Effector CD8-positive, alpha-beta T cell (primary cell): ENCODE results near the gene DENND6B.
"Not testable (repeated sequence)": the region's sequence is repeated elsewhere in the genome, so short reads cannot be mapped to it uniquely, and the experiment has no call there.

Experiments
- DNase-seq: peaks from one replicate; lab custom pipeline; 2025; lab: John Stamatoyannopoulos, UW

The DENND6B gene

DNA sequence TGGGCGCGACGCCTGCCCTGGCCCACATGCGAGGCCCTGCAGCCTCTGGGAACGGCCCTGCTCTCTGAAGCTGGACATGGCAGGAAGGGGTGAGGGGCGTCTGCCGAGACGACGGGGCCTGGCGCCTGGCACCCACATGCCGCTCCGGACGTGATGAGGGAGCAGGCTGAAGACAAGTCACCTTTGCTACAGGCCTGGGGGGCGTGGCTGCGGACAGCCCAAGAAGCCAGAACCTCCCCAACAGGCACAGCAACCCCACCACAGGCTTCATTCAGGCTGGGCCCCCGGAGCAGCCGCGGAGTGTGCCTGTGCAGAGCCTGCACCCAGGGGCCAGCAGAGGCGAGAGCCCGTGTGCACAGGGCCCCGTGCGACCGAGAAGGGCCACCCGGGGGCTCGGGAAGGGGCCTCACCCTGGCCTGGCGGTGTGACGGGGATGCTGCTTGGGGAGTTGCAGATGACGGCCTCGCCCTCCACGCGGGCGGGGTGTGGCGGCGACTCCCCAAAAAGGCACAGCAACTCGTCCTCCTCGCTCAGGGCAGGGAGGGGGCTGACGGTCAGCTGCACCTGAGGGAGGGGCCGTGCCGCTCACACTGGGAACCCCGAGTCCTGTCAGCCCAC is 40.0 kb downstream of the DENND6B start:
- no peak for DNase-seq

DNA sequence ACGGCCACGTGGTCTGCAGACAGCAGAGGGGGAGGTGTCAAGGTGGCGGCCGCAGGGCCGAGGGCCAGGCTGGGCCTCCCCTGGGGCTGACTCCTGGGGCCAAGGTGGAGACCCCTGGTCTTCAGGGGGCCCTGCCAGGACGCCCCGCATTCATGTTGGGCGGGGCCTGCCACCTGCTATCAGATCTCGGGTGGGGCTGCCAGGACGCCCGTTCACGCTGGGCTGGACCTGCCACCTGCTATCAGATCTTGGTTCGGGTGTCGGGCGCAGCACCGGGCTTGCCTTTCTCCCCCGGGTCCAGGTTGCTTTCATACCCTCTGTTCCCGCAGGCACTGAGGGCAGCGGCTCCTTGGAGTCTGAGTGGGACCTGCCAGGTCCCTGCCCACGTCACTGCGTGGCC is 40.5 kb downstream of the DENND6B start:
- DNase-seq, result no peak

DNA sequence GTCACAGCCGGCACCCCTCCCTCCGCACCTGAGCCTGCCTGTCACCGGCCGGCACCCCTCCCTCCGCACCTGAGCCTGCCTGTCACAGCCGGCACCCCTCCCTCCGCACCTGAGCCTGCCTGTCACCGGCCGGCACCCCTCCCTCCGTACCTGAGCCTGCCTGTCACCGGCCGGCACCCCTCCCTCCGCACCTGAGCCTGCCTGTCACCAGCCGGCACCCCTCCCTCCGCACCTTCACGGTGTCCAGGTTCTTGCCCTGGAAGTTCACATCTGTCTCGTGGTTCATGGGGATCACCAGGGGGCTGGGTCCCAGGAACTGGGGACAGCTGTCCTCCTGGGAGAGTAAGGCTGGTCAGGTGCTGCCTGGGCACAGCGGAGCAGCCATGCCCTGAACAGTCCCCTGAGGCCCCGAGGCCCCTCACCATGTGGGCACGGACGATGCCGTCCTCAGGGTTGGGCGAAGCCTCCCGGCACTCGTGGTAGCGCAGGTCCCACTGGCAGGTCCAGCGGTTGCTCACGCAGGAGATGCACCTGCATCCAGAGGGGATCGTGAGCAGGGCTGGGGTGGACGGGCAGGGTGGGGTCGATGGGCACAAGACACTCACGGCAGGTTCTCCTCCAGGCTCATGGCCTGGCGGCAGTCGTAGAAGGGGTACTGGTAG is 41.1 kb downstream of the DENND6B start:
- no peak for DNase-seq

DNA sequence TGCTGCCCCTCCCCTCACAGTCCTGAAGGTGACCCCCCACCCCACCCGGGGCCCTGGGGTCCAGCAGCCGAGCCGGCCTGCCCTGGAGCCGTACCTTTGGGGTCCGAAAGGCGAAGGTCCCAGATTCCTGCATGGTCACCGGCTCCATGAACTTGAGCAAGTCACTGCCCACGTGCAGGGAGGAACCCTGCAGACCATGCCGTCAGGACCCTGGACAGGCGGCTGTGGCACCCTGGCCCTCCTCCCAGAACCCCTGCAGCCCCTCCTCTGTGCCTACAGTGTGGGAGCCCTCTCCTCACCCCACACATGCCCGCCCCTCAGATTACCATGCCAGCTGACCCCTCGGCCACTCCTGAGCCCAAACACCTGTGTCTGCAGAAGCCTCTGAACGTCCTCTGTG is 42.3 kb downstream of the DENND6B start:
- no peak for DNase-seq

DNA sequence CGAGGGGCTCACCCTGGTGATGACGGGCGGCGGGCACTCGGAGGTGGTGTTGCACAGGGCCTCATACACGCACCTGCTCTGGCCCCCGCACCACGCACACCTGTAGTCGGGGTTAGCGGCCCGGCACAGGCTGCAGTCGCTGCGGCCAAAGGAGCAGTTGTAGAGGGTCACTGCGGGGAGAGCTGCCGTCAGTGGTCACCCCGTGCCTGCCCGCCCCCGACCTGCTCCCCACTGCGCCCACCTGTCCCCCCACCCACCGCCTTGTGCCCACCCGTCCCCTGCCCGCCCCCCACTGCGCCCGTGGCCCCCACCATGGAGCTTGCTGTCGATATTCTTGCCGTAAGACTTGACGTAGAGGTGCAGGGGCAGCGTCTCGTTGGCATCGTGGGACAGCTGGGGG is 43.0 kb downstream of the DENND6B start:
- no peak for DNase-seq

DNA sequence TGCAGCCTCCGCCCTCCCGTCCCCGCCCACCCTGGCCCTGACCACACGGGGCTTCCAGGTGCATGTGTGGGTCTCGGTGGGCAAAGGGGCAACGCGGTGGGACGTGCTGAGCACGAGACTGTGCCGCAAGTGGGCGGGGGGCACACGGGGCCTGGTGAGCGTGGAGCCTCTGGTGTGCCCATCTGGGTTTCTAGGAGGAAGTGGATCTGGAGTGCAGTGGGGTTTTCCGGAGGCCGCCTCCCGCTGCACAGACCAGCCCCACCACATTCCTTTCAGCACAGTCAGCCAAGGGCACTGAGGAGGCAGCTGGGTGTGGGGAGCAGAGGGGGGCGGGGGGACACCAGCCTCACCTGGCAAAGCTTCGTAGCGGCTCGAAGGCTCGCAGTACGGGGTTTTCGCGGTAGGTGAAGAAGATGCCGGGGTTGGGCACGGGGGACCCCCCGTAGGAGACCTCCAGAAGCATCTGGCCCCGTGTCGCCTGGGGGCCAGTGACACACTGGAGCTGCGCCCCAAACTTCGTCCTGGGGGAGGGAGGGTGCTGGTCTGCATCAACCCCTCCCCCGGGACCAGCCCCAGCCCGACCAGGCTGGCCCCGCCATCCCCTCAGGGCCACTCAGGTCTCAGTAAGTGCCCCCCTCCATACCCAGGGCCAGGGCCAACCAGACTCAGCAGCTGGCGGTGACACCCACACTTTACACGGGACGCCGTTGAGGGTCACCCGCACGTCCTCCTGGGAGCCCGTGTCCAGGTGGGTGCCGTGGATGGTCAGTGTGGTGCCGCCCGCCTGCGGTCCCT is 44.3 kb downstream of the DENND6B start:
- DNase-seq, result no peak

DNA sequence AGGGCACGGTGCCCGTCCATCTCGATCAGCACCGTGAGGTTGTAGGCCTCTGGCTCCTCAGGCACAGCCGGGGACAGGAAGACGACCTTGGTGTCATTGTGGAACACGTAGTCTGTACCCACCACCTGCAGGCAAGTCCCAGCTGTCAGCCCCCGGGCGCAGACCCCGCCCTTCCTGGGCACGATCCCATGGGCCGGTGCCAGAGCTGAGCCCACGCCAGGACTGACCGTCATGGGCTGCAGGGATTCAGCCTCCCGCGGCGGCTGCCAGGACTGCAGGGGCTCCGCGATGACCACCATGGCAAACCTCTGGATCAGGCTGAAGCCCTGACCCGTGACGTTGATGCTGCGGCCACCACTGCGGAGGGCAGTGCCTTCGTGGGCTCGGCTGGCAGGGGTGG is 44.9 kb downstream of the DENND6B start:
- DNase-seq, result no peak

DNA sequence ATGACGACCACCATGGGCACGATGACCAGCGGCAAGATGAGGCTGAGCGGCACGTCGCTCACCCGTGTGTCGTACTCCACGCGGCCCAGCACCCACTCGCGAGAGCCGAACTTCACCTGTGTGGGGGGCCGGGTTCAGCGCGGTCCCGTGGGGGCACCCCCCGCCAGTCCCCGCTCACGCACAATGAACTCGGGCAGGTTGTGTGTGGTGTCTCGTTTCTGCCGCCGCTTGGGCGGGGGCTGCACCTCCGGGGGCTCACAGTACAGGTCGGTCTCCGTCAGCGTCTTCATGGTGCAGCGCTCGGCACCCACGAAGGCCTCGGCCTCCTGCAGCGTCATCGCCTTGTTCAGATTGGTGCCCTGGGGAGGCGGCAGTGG is 45.4 kb downstream of the DENND6B start:
- no peak for DNase-seq

DNA sequence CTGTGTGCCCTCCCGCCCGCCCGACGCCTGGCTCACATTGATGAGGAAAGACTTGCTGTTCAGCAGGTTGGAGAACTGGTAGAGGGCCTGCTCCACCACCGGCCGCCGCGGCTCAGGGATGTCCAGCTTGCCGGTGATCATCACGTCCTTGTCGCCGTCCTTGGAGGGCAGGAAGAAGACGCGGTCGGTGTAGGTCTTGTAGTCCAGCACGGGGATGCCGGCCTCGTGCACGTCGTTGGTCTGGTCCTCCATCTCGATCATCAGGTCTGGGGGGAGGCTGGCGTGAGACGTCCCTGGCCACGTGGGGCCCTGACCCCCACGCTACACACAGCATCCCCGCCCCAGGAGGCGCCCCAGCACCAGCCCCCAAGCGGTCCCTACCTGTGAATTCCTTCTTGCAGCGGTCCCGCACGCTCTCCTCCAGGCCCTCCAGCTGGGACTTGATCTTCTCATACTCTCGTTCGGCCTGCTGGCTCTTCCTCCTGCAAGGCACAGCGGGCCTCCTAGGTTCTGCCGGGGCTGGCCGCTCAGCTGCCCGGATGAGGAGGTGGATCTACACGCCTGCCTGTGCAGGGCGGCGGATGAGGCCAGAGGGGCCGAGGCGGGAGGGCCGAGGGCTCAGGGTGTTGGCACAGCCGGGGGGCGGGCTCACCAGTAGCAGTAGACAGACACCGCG is 46.0 kb downstream of the DENND6B start:
- no peak for DNase-seq

DNA sequence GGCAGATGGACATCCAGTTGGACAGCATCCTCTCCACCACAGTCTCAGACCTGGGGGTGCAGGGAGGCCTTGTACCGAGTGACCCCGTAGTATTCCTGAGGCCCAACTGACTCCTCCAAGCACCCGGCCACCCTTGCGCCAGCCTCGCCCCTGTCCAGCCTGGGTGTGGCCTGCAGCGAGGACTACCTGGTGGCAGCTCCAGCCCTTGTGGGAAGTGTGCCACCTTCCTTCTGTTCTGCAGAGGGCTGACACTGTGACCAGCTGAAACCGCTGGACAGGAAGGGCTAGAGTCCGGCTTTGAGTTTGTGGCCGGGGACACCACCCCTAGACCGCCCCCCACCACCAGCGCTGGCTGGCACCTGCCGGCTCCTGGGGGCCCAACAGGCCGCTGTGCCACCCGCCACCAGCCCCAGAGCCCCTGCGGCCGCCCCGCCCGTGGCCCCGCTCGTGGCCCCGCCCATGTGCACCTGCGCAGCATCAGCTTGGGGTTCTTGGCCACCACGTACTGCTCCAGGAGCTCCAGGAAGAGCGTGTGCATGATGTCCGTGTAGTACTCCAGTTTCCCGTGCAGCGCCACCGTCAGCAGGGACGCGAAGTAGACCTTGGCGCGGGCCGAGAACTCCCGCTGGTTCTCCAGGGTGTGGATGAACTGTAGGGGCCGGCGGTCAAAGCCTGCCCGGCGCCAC is 46.6 kb downstream of the DENND6B start:
- DNase-seq, result no peak

DNA sequence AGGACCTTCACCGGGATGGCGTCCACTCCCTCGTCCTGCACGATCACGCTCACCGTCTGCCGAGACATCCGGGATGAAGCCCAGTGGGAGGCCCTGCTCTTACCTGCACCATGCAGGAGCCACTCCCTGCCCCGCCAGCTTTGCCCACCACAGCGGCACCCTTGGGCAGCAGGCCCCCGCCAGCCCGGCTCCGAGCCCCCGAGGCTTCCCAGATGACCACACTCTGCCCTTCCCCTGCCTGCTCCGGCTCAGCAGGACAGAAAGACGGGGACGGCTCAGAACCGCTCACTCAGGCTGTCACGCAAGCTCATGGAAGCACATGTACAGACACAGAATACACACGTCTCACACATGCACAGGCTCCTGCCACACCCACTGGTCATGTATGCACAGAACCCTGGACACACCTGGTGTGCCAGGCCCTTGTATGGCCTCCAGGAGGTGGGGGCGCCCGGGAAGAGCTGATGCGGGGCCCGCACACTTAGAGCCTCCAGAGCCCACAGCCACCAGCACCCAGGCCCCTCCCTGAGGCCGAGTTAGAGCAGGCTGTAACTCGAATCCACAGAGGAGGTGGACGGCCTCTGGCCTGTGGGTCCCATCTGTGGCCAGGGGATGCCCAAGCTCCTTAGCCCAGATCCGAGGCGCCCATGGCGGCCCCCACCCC is 47.7 kb downstream of the DENND6B start:
- no peak for DNase-seq

DNA sequence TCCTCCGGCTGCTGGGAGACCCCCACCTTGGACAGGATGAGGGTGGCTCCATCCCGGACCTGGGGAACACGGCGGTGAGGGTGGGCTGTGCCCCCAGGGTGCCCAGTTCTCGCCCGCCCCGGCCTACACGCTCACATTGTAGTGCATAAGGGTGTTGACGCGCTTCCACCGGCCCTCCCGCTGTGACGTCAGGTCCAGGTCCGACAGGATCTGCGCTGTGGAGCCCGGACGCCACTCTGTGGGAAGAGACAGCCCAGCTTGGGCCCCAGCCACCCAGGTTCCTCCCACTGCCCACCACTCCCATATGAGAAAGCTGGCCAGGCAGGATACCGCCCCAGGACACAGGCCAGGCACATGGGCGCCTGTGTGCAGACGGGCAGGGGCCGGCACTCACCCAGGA is 48.4 kb downstream of the DENND6B start:
- DNase-seq, result no peak

DNA sequence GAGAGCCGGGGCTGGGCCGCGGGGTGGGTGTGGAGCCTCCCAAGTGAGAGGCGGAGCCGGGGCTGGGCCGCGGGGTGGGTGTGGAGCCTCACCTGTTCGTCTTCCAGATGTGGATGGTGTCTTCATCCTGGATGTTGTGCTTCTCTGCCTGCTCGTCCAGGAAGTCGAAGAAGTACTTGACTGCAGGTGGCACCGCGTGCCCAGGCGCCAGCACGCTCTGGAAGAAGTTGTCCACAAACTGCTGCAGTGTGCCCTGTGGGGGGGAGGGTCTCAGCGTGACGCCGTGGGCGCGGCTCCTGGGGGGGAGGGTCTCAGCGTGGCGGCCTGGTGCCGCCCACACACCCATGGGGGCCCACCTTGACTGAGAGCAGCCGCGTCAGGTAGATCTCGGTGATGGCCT is 49.1 kb downstream of the DENND6B start:
- DNase-seq, result no peak

DNA sequence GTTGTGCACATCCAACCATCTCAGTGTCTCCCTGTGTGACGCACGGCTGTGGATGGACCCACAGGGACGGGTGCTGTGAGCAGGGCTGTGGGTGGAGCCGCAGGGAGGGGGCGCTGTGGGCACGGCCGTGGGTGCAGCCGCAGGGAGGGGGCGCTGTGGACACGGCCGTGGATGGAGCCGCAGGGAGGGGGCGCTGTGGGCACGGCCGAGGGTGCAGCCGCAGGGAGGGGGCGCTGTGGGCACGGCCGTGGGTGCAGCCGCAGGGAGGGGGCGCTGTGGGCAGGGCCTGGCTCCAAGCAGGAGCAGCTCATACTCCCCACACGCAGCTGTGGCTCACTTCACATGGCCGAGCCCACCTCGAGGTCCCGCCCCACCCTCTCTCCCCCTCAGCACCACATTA is 50.7 kb downstream of the DENND6B start:
- peak; percentile 39 for DNase-seq

DNA sequence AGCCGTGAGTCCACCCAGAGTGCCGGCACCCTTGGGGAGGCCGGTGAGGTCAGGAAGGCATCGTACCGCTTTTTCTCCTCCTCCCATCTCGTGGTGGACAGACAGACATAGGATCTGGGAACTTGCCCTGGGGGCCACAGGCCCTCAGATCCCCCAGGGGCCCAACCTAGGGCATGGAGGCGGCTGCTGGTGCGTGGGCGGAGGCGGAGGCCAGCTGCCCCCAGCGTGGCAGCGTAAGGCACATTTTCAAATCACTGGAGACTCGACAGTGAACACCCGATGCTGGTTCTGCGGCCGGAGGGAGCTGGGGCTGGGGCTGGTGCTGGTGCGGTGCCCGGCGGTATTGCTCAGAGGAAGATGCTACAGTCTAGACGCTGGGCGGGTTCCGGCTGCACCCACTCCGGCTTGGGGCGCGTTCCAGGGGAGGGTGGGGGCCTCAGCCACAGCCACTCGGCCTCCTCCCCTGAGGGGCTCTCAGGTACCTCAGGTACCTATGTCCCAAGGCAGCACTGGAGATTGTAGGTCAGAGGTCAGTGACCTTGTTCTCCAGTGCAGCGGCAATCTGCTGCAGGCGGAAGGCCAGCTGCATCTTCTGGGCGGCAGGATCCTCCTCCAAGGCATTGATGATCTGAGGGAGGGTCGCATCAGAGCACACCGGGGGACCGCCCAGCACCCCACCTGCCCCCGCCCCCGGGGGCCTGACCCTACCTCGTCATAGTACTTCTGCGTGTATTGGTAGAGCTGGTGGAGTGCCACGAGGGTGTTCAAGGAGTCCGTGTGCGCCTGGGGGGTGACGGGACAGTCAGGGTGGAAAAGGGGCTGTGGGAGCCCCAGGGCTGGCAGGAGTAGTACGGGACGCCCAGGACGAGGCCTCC is 51.4 kb downstream of the DENND6B start:
- DNase-seq, result no peak

DNA sequence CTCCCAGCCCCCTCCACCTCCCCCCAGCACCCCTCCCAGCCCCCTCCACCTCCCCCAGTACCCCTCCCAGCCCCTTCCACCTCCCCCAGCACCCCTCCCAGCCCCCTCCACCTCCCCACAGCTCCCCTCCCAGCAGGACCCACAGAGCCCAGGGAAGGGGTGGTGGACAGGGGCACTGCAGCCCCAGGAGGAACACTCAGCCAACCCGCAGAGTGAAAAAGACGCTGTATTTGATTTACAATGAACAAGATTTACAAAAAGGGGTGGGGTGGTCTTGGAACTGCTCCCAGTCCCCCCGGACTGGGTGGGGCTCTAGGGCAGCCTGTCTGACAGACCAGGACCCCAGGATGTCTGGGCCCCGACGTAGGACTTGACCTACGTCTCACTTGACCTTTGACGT is 52.0 kb downstream of the DENND6B start:
- DNase-seq, result no peak

DNA sequence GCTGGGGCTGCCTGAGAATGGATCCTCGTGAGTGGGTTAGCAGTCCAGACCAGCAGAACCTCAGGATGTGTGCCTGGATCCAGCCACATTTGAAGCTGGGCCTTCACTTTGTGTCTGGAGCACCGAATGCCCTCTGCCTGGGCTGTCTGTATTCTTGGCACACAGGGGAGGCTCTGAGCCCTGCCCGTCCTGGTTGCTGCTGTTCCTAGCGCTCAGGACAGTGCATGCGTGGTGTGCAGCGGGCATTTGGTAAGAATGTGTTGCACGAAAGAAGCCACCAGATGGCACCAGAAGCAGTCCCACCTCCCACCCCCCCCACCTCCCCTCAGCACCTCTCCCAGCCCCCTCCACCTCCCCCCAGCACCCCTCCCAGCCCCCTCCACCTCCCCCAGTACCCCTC is 52.5 kb downstream of the DENND6B start:
- DNase-seq, result no peak

DNA sequence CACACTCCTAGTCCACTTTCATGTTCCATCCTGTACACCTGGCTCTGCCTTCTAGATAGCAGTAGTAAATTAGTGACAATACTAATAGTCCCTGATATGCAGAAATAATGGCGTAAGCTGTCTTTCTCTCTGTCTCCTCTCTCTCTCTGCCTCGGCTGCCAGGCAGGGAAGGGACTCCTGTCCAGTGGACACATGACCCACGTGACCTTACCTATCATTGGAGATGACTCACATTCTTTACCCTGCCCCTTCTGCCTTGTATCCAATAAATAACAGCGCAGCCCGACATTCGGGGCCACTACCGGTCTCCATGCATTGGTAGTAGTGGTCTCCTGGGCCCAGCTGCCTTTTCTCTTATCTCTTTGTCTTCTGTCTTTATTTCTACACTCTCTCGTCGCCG is 53.0 kb downstream of the DENND6B start:
- DNase-seq, result not testable (repeated sequence)

DNA sequence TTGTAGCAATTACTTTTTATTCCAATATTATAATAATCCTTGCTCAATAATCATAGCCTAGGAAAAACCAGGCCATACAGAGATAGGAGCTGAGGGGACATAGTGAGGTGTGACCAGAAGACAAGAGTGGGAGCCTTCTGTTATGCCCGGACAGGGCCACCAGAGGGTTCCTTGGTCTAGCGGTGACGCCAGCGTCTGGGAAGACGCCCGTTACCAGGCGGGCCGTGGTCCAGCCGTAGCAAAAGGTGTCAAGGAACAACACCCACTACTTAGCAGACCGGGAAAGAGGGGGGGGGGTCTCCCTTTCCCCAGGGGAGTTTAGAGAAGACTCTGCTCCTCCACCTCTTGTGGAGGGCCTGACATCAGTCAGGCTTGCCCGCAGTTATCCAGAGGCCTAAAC is 53.5 kb downstream of the DENND6B start:
- not testable (repeated sequence) for DNase-seq

DNA sequence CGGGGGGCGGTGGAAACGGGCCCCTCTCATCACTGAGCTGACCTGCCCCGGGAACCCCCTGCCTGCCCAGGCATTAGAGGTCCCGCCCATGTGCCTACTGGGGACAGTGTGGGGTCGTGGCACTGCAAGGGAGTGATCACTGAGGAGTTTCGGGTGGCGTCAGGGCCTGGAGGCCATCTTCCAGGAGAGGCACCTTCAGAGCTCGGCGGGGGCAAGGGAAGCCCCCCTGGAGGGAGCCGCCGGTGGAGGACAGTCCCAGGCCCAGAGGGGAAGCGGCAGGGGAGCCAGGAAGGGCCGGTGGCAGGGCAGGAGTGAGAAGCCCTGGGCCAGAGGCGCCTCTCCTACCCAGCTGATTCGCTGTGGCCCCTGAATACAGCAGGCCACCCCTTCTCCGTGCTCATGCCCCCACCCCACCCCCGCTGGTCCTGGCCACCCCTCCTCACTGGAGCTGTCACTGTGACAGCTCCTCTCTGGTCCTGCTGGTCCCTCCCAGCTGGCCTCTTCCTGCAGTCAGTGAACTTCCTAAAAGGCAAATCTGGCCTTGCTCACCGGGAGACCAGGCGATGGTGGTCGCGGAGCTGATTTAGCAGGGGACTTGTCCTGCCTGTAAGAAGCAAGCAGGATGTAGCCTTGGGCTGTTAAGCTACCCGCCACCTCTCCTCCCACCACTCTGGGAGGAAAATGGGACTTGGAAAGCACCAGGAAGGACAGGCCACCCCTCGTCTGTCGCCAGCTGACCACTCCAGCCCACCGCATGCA is 54.6 kb downstream of the DENND6B start:
- no peak for DNase-seq
